Mucosa of stomach (tissue), 1 donor: ENCODE results near the gene CD7.

Experiments used
- H3K27me3 ChIP-seq: one replicate; pipeline ENCODE4 v1.7.0; 2013; ENCODE audit warnings: mild to moderate bottlenecking, low read length; ENCODE audit not compliant: control insufficient read depth, insufficient read depth
- H3K36me3 ChIP-seq: one replicate; pipeline ENCODE4 v1.7.0; 2013; ENCODE audit warnings: low read length; ENCODE audit not compliant: control insufficient read depth, insufficient read depth
- H3K4me1 ChIP-seq: one replicate; pipeline ENCODE4 v1.7.0; 2013; ENCODE audit warnings: mild to moderate bottlenecking, low read length; ENCODE audit not compliant: control insufficient read depth, insufficient read depth
- H3K4me3 ChIP-seq: one replicate; pipeline ENCODE4 v1.7.0; 2013; ENCODE audit warnings: low read length
- H3K9ac ChIP-seq: one replicate; pipeline ENCODE4 v1.7.0; 2013; ENCODE audit warnings: mild to moderate bottlenecking, low read length, moderate library complexity
- H3K9me3 ChIP-seq: one replicate; pipeline ENCODE4 v1.7.0; 2013; ENCODE audit warnings: mild to moderate bottlenecking, low read length, moderate library complexity; ENCODE audit not compliant: control insufficient read depth
- donor health status: Pancreatic carcinoma.

CD7 gene

GRCh38 chr17:82302991-82303943 lies 14.1 kb downstream of the CD7 start:
- no peak overlapping the region for H3K9ac ChIP-seq
- no peaks in the 10 kb centered on the region for H3K27me3 ChIP-seq
- H3K9me3 ChIP-seq: no peaks in the 10 kb centered on the region
- H3K36me3 ChIP-seq: no peaks in the 10 kb centered on the region
- H3K4me3 ChIP-seq: no peak overlapping the region
- peaks cover 9% of the 10 kb centered on the region for H3K4me1 ChIP-seq

- Histone ChIP-seq H3K9ac (no peak overlapping the region), H3K9me3 (no peaks in the 10 kb centered on the region), H3K36me3 (no peaks in the 10 kb centered on the region), H3K4me3 (no peak overlapping the region), H3K4me1 (peaks cover 16% of the 10 kb centered on the region), H3K27me3 (no peaks in the 10 kb centered on the region)
These were observed 14.8 kb downstream of the CD7 start for GRCh38 chr17:82302568-82302963.

- Histone ChIP-seq H3K4me3 (no peak overlapping the region), H3K27me3 (no peaks in the 10 kb centered on the region), H3K9me3 (no peaks in the 10 kb centered on the region), H3K9ac (no peak overlapping the region), H3K36me3 (no peaks in the 10 kb centered on the region), H3K4me1 (peaks cover 21% of the 10 kb centered on the region)
These were observed 15.4 kb downstream of the CD7 start for GRCh38 chr17:82301916-82302567.

- H3K4me3 ChIP-seq: no peak overlapping the region
- no peaks in the 10 kb centered on the region for H3K27me3 ChIP-seq
- no peaks in the 10 kb centered on the region for H3K36me3 ChIP-seq
- H3K9ac ChIP-seq: no peak overlapping the region
- no peaks in the 10 kb centered on the region for H3K9me3 ChIP-seq
- peaks cover 28% of the 10 kb centered on the region for H3K4me1 ChIP-seq
These were observed 16.0 kb downstream of the CD7 start for GRCh38 chr17:82301300-82301915.

- Histone ChIP-seq H3K9me3 (no peaks in the 10 kb centered on the region), H3K4me1 (peaks cover 33% of the 10 kb centered on the region), H3K36me3 (no peaks in the 10 kb centered on the region), H3K27me3 (no peaks in the 10 kb centered on the region), H3K4me3 (no peak overlapping the region), H3K9ac (no peak overlapping the region)
These were observed 16.6 kb downstream of the CD7 start for GRCh38 chr17:82300707-82301270.

- no peak overlapping the region for H3K4me3 ChIP-seq
- H3K9me3 ChIP-seq: no peaks in the 10 kb centered on the region
- H3K9ac ChIP-seq: no peak overlapping the region
- H3K4me1 ChIP-seq: peaks cover 38% of the 10 kb centered on the region
- H3K27me3 ChIP-seq: no peaks in the 10 kb centered on the region
- no peaks in the 10 kb centered on the region for H3K36me3 ChIP-seq
These were observed 17.2 kb downstream of the CD7 start for GRCh38 chr17:82300228-82300627.

- H3K4me1 ChIP-seq: peaks cover 45% of the 10 kb centered on the region
- no peak overlapping the region for H3K4me3 ChIP-seq
- no peaks in the 10 kb centered on the region for H3K27me3 ChIP-seq
- H3K36me3 ChIP-seq: no peaks in the 10 kb centered on the region
- no peak overlapping the region for H3K9ac ChIP-seq
- no peaks in the 10 kb centered on the region for H3K9me3 ChIP-seq
These were observed 18.0 kb downstream of the CD7 start for GRCh38 chr17:82299452-82299851.

GRCh38 chr17:82298538-82299421 lies 18.6 kb downstream of the CD7 start:
- no peaks in the 10 kb centered on the region for H3K9me3 ChIP-seq
- H3K4me1 ChIP-seq: peaks cover 52% of the 10 kb centered on the region
- peak overlapping the region; percentile 78 for H3K9ac ChIP-seq
- no peaks in the 10 kb centered on the region for H3K27me3 ChIP-seq
- peak overlapping the region; percentile 17 for H3K4me3 ChIP-seq
- H3K36me3 ChIP-seq: no peaks in the 10 kb centered on the region

- Histone ChIP-seq H3K4me3 (peak overlapping the region; percentile 69), H3K27me3 (no peaks in the 10 kb centered on the region), H3K9ac (peak overlapping the region; percentile 78), H3K9me3 (no peaks in the 10 kb centered on the region), H3K4me1 (peaks cover 55% of the 10 kb centered on the region), H3K36me3 (no peaks in the 10 kb centered on the region)
These were observed 19.5 kb downstream of the CD7 start for GRCh38 chr17:82297714-82298537.

GRCh38 chr17:82297280-82297713 lies 20.1 kb downstream of the CD7 start:
- H3K4me1 ChIP-seq: peaks cover 55% of the 10 kb centered on the region
- no peaks in the 10 kb centered on the region for H3K36me3 ChIP-seq
- no peaks in the 10 kb centered on the region for H3K9me3 ChIP-seq
- peak overlapping the region; percentile 78 for H3K9ac ChIP-seq
- no peaks in the 10 kb centered on the region for H3K27me3 ChIP-seq
- peak overlapping the region; percentile 69 for H3K4me3 ChIP-seq
